ENCODE data around the gene USP6.
"Not testable (repeated sequence)": the region's sequence is repeated elsewhere in the genome, so short reads cannot be mapped to it uniquely, and the experiment has no call there.

- TF ChIP-seq CTCF, POLR2A (IDR thresholded peaks at IDR 0.05): not testable (repeated sequence)
Measured at GRCh38 chr17:5128387-5128786, 12.6 kb downstream of the USP6 start.
